ENCODE data around the gene APOH. TPM values are rescaled to one million over a fixed set of nuclear protein-coding genes. Genes with fewer than 3 reads are reported as not detected.

APOH gene
- total RNA-seq, 3 donors from 2014 or later, result not detected

- intact Hi-C loops (cut with DNase I; ENCODE audit: low total_unique reads), result no loop called here
- Histone ChIP-seq H3K9me3 (peaks cover 0 to 2% of the 10 kb centered on the region in 2 donors), H3K4me3 (no peak overlapping the region), H3K27ac (no peak overlapping the region), H3K36me3 (no peaks in the 10 kb centered on the region), H3K4me1 (no peaks in the 10 kb centered on the region), H3K27me3 (no peaks in the 10 kb centered on the region)
- DNase-seq (ENCODE audit: low spot score in 2 of 2), result no peak
- TF ChIP-seq CTCF (IDR thresholded peaks at IDR 0.05) (peak; percentile 67 to 80 (median 71)), POLR2AphosphoS5 (IDR thresholded peaks at IDR 0.05) (no peak)
Observed at GRCh38 chr17:66165537-66166123, 63.6 kb downstream of the APOH start.

Other genes starting within 250 kb of the APOH start
- 10 to 100 TPM; 12.9 to 27.2 (median 18.0) TPM for gene CEP112, start 37.3 kb downstream of the APOH start, total RNA-seq
- 10 to 100 TPM in 1 of 3 donors, 1 to 10 TPM in 2; 5.1 to 10.5 (median 6.6) TPM for gene PRKCA, start 73.2 kb upstream of the APOH start, total RNA-seq